Activated CD4-positive, alpha-beta T cell treated with anti-CD3 and anti-CD28 coated beads, Interleukin-10, Interleukin-2, amounts not matched to agents 100 ng/mL and 50 ng/mL, durations not matched to agents 16 hours and 8 hours (primary cell): ENCODE data around the gene BRPF1.
A peak's percentile ranks its signal among the peaks of the same experiment; 100 is the strongest.

ENCODE experiments used
- DNase-seq: peaks from one replicate; pipeline ENCODE4 v3.0.0-alpha.2; 2020

BRPF1 gene

GRCh38 chr3:9792405-9793160 is 61.0 kb downstream of the BRPF1 start, which contains the start of the genes ARPC4 and TADA3:
Gene ARPC4 (plus strand): TSS chr3:9793082. CDS start chr3:9793122, 40 bp downstream.
Gene TADA3 (minus strand): TSS chr3:9792473. CDS start chr3:9791466, 1,007 bp downstream.
- DNase-seq = peak; percentile 94

GRCh38 chr3:9793161-9793781 is 61.7 kb downstream of the BRPF1 start:
- peak; percentile 59 for DNase-seq

GRCh38 chr3:9794400-9794799 is 62.9 kb downstream of the BRPF1 start:
- DNase-seq = no peak

DNA sequence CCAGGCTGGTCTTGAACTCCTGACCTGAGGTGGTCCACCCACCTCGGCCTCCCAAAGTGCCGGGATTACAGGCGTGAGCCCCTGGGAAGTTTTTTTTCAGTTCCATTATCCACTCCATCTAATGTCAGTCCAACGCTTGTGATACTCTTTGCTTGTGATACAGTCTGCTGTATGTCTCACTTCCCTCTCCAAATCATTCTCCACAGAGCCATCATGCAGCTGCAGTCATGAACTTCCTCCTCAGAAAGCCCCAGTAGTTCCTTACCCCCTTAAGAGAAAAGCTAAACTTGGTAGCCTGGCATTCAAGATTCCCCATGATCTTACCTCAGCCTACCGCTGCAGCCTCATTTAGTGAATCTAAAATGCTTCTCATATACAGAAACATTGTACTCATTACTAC is 63.7 kb downstream of the BRPF1 start:
- no peak for DNase-seq

GRCh38 chr3:9797196-9797945 is 65.8 kb downstream of the BRPF1 start:
- DNase-seq = no peak
